Smooth muscle cell of the brain vasculature (primary cell): ENCODE results near the gene ANTKMT.
"Not testable (repeated sequence)": the region's sequence is repeated elsewhere in the genome, so short reads cannot be mapped to it uniquely, and the experiment has no call there.

Experiments used
- DNase-seq: peaks from one replicate; pipeline ENCODE4 v3.0.0-alpha.2; 2012; ENCODE audit warnings: low read depth, low spot score

ANTKMT gene

DNA sequence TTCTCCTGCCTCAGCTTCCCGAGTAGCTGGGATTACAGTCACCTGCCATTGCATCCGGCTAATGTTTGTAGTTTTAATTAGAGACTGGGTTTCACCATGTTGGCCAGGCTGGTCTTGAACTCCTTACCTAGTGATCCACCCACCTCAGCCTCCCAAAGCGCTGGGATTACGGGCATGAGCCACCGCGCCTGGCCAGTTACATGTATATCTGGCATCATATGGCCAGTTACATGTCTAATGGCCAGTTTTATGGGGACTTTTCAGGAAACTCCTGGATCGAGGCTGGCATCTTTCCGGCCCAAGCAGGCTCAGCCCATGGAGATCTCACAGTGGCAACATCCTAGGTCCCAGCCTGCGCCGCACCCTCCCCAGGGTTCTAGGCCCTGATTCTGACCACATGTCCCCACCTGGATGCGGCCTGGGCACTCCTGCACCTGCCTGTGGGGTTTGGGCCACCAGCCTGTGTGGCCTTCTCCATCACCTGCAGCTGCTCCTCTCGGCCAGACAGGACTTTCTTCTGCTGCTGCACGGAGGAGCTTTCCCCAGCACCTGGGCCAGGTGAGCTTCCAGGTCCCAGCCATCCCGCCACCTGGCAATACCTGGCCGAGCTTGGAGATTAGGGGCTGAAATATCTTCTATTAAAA is 21.2 kb downstream of the ANTKMT start:
- DNase-seq: no peak

DNA sequence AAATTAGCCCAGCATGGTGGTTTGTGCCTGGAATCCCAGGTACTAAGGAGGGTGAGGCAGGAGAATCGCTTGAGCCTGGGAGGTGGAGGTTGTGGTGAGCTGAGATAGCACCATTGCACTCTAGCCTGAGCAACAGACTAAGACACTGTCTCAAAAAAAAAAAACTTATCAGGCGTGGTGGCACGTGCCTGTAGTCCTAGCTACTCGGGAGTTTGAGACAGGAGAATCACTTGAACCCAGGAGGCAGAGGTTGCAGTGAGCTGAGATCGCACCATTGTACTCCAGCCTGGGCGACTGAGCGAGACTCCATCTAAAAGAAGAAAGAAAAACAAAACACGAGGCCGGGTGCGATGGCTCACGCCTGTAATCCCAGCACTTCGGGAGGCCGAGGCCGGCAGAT is 21.9 kb downstream of the ANTKMT start:
- not testable (repeated sequence) for DNase-seq

DNA sequence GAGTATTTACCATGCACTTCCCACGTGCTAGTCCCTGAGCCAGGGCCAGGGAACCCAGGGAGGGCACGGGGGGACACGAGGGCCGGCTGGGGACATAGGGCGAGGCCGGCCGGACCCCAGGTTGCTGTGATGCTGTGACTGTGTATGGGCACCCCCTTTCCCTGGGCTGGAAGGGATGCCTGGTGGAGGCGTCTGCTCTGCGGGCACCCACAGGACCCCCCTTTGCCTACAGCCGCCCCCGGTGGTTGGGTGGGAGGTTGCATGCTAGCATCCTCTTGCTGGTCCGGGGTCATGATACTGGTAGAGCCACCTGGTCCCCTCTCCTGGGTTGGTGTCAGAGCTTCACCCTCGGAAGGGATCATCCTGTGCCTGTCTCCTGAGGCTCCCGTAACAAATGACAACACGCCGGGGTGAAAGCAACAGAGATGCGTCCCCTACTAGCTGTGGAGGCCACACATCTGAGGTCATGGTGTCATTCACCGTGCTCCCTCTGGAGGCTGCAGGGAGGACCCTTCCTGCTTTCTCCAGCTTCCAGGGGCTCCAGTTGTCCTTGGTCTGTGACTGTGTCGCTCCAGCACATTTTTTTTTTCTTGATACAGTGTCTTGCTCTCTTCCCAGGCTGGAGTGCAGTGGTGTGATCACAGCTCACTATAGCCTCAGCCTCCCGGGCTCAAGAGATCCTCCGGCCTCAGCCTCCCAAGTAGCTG is 23.0 kb downstream of the ANTKMT start:
- DNase-seq: no peak

DNA sequence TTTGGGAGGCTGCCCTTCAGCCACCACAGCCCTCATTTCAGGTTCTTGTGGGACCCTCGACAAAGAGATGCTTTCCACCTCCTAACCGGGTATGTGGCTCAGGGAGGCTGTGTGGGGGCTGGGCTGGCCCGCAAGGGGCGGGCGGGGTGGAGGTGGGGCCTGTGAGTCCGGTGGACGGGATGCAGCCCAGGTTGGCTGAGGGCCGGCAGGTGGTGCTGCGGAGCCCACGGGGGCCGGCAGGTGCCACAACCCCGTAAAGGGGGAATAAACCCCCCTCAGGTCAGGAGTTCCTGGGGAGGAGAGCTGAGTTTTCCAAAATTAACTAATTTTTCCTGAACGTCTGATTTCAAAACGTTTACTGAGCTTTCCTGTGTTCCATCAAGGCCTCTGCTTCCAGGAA is 24.8 kb downstream of the ANTKMT start:
- no peak for DNase-seq

DNA sequence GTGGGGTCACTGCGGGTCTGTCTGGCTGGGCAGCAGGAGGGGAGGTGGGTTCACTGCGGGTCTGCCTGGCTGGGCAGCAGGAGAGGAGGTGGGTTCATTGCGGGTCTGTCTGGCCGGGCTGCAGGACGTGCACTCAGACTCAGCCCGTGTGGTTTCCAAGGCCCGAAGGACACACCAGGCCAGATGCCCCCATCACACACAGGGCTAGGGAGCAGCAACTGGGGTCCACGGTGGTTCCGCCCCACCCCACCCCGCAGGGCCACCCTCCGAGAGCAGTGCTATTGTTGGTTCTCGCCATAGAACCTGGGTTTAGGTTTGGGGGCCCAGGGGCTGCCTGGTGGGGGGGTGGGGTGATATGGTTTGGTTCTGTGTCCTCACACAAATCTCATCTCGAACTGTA is 25.7 kb downstream of the ANTKMT start:
- no peak for DNase-seq

DNA sequence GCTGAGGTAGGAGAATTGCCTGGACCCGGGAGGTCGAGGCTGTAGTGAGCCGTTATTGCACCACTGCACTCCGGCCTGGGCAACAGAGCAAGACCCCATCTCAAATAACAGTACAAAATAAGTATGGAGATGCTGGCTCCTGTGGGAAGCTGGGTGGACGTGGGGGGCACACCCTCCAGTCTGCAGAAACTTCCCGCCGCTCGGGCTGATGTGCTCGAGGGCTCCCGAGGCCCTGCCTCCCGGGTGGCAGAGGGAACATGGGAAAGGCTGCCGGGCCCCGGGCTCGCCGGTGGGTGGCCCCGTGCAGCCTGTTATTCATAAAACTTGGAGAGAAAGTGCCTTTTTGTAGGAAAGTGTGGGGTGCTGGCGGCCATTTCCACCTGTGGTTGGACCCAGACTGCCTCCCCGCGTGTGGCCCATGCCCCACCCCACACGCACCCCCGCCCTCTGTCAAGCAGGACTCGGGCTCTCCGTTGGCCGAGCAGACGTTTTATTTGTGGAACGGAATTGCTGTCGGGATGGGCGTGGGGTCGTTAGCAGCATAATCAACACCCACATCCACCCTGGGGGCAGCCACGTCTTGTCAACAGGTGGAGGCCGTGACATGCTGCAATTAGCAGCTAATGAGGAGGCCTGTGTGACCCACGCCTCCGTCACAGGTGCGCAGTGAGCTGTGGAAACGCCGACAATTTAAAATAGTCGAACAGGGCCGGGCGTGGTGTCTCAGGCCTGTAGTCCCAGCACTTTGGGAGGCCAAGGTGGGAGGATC is 27.2 kb downstream of the ANTKMT start:
- no peak for DNase-seq

DNA sequence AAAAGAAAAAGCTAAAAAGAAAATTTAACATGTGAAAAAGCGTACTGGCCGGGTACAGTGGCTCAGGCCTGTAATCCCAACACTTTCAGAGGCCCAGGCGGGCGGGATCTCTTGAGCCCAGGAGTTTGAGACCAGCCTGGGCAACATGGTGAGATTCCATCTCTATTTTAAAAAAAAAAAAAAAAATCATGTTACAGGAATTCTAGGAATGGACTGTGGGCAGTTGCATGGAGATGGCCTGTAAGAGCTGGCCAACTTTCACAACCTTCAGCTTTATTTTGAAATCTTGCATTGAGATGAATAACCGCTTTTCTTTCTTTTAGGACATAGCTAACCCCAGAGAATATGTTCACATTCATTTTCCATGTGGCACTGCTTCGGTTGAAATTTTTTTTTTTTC is 28.1 kb downstream of the ANTKMT start:
- DNase-seq: no peak

DNA sequence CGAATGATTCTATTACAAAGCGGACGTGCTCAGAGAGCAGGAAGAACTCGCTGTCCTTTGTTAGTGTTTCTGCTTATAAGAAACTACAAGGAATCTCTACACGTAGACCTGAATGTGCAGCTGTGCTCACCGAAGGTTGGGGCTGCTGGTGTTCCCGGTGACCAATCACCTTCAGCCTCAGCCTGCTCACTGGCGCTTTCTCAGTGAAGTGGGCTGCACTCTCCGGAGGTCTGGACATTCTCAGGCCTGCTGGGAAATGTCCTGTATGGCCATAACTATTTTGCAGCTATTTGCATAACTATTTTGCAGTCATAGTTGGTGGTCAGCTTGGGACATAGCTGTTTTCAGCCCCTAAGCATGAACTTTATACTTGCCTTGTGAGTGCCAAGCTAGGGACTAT is 29.5 kb downstream of the ANTKMT start:
- DNase-seq: no peak

DNA sequence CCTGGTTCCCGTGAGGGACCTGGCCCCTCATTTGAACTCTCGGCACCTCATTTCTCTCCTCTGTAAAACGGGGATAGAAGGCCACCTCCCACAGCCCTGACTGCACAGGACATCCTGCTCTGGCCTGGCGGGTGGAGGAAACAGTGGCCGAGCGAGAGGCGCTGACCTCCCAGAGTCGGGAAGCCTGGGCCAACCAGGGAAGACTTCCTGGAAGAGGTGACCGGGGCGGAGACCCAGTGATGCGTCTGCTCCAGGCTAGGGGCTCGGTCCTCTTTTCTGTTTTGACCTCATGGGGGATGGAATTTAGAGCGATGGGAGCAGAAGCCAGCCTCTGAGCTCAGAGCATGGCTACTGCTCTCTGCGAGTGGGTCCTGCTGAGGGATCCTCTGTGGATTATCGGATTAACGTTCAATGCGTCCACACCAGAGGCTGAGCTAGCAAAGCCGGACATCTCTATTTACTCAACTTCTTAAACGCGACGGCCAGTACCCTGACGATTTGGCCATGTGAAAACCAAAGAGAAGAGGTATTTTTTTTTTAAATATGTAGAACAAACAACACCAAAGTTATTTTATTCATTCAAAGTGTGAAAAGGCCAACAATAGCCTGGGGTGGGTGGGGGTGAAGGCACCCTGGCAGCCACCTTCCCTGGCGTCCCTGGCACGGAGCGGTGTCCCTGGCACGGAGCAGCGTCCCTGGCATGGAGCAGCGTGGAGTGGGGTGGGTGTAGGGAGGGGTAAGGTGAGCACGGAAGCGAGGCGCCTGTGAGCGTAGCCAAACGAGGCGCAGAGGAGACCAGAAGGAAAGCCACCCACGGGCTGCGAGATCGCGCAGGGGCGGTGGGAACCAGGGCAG is 30.4 kb downstream of the ANTKMT start:
- DNase-seq: no peak

DNA sequence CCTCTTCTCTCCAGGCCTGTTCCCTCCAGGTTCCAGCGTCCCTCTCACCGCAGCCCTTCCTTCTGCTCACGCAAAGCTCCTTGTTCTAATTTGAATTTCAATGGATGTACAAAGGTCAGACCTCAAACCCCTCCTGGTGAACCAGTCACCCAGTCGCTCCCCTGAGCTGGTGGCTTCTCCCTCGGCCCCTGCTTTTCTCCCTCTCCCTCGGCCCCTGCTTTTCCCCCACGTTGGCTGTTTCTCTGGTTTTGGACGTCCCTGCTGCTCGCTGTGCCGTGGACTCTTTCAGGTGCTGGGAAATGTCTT is 31.0 kb downstream of the ANTKMT start:
- DNase-seq: no peak

DNA sequence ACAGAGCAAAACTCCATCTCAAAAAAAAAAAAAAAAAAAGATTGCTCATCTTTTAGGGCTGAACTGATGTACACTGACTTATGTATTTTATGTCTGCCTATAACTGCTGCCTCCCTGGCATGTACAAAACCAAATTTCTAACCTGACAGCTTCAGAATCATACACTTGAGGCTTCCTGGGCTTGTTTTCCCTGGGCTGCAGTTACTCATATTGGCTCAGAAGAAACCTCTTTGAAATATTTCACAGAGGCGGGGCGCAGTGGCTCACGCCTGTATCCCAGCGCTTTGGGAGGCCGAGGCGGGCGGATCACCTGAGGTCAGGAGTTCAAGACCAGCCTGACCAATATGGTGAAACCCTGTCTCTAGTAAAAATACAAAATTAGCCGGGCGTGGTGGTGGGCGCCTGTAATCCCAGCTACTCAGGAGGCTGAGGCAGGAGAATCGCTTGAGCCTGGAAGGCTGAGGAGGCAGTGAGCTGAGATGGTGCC is 33.2 kb downstream of the ANTKMT start:
- DNase-seq: not testable (repeated sequence)

DNA sequence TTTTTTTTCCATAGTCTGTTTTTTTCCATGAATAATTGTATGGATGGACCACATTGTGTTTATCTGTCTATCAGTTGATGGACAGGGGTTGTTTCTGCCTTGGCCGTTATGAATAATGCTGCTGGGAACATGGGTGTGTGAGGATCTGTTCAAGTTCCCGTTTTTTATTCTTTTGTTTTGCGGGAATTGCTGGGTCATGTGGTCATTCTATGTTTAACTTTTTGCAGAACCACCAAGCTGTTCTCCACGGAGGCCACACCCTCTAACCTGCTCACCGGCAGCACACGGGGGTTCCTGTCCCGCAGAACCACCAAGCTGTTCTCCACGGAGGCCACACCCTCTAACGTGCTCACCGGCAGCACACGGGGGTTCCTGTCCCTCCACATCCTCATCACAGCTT is 33.7 kb downstream of the ANTKMT start:
- DNase-seq: no peak

DNA sequence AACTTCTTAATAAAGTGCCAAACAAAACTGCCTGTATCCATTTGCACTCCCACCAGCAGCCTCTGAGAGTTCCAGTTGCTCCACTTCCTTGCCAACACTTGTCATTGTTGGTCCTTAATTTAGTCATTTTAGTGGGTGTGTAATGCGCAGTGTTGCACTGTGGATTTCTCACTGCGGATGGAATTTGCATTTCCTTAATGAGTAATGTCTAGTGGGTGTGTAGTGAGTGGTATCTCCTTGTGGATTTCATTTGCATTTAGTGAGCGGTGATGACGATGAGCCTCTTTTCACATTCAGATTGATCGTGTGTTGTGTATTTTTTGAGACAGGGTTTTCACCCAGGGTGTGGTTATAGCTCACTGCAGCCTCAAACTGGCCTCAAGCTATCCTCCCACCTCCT is 35.5 kb downstream of the ANTKMT start:
- DNase-seq: no peak

DNA sequence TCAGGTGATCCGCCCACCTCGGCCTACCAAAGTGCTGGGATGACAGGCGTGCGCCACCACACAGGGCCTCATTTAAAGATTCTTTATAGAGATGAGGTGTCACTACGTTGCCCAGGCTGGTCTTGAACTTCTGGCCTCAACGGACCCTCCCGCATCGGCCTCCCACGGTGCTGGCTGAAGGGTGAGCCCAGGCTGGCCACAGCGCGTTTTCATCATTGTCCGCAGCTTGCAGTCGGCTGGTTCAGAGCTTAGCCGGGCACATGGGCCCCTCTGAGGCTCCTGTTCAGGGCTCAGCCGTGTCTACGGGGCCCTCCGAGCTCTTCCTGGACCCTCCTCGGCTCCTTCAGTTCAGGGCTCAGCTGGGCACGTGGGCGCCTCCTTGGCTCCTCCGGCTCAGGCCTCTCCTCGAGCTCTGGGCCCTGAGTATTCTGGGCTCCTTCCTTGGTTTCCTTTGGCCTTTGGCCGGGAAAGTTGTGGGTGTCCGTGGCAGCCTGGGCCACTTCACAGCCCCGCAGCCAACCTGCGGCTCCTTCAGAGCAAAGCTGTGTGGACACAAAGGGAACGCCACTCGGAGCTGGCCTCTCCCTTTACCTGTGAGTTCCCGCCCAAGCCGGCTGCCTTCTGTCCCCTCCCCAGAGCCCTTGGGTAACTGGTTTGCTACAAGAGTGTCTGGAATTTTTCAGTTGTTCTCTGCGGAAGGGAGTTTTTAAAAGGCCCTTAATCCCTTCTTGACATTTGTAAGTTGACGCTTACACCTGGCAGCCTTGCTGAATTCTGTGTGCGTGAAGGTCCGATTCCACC is 38.4 kb downstream of the ANTKMT start:
- no peak for DNase-seq

DNA sequence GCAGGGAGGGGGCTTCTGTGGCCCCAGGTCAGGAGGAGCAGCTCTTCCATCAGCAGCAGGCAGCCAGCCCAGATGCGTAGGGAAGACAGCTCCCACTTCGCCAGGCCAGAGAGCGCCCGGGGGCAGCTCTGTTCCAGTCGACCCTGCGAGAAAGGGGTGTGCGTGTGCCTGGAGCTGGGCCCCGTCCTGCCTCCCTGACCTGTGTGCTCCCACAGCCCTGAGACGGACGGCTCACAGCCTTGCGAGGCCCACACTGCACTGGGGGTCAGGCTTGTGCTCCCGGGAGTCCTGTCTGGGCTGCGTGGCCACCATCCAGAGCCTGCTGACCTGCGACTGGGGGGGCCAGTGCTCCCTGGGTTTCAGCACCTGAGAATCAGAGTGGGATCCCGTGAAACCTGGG is 39.1 kb downstream of the ANTKMT start:
- no peak for DNase-seq

DNA sequence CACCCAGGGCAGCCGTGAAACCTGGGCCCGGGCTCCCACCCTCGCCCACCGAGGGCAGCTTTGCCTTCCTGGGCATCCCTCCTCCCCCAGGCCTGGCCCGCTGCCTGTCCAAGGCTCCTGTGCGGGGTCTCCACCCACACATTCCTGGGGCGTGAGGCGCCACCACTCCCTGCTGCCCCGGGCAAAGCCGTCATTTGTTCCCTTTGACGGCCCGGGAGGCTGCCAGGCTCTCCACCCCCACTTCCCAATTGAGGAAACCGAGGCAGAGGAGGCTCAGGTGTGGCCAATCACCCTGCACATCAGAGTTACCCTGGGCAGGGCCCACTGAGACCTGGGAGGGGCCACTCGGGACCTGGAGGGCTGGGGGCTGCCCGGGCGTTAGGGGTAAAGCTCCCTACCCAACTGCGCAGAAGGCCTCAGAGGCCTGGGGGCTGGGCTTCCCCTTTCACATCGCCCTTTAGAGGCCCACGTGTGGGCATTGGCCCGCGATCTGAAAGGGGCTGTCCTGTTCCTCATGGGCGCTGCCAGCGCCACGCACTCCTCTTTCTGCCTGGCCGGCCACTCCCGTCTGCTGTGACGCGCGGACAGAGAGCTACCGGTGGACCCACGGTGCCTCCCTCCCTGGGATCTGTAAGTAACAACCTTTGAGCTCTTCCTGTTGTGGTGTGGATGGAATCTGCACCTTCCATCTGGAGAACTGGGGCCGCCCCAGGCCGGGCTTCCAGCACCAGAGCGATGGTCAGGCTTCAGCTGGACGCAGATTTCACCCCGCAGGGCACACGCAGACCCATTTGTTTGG is 39.8 kb downstream of the ANTKMT start, which contains the start of gene MSLN:
TSS of gene MSLN (plus strand) at position 190 of the 799 bp plus-strand sequence. CDS start 1,947 bp downstream, outside the sequence.
- no peak for DNase-seq

DNA sequence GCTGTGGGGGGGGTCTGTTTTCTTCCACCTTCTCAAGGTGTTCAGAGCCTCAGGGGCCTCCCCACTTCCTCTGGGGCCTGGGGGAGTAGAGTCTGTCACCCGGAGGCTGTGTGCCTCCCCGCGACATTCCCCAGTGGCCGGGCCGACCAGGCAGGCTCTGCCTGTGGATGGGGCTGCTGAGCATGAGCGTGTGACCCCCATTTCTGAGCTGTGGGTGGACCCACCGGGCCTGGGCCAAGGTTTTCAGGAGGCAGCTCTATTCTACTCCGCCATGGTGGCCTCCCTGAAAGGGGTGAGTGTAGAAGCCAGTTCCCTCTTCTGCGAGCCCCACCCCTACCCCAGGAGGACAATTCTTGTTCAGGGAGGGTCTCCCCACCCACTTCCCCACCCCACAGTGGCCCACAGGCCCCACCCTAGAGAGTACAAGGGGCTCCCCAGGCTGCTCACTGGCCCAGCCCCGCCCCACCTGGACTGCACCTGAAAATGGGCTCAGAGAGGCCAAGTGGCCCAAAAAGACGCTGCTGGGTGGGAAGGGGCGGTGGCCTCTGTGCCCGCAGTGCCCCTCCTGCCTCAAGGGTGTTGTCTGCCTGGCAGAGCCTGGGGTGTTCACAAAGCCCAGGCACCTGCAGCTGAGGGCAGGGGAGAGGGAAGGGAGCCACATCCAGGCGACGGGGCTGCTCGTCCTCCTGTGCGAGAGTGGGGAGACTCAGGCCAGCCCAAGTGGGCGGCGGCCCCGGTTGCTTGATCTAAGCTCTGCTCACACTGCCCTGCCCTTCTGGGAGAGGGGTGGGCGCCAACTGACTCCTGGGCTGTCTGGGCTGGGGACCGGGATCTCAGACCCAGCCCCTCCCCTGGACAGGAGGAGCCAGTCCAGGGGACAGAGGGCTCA is 40.9 kb downstream of the ANTKMT start:
- DNase-seq: no peak

DNA sequence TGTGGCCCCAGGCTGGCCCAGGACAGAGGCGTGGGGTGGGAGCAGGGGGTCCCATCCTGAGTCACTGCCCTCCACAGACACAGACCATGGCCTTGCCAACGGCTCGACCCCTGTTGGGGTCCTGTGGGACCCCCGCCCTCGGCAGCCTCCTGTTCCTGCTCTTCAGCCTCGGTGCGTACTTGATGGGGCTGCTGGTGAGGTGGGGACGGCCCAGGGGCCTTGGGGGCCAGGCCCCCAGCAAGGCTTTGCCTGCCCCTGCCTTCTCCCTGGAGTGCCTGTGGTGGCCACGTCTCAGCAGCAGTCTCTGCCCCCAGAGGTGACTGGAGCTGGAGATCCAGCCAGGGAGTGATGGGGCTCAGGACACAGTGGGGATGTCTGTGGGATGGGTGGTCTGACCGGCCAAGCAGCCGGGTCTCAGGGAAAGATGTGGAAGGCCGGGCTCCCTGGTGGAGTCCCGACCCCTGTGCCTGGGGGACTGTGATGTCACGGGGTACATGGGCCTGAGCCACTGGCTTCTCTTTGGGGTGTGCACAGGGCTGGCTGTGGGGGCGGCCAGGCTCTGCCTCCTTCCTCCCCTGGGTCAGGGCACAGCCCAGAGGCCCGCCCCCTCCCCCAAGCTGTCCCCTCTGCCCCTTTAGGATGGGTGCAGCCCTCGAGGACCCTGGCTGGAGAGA is 41.8 kb downstream of the ANTKMT start:
- no peak for DNase-seq
